ENCODE results near the gene FUT8. TPM values are rescaled to one million over a fixed set of nuclear protein-coding genes. Genes with fewer than 3 reads are reported as not detected.

FUT8 gene
- total and polyA plus RNA-seq, 4 donors = 3.4 to 32.3 (median 14.6) TPM

DNA sequence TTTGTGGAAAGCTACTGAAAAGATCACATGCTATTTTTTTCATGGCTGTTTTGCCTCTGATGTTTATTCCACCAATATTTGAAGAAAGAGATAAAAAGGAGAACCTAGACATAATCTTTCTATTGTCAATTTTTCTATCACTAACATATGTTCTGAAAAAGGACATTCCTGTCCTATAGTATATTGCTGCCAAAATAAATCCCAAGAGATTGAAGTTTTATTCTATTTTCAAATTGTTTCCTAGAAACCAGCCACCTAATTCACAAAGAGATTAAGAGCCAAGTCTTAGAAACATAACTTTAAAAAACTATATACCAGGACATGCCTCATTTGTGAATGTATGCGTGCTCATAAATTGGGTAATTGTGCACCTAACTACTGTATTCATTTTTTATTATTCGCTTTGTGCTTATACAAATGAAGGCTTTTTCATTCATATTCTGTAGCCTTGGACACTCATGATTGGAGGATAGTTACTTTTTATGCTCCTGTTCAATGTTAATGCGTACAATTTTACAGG is 200.7 kb downstream of the FUT8 start:
- H3K36me3 ChIP-seq (ENCODE audit: control insufficient read depth in 1 of 2, insufficient read depth in 2 of 2, low read length in 1 of 2) = no peaks in the 10 kb centered on the region
- no peaks in the 10 kb centered on the region for H3K4me1 ChIP-seq (ENCODE audit: control insufficient read depth in 1 of 2, insufficient read depth in 2 of 2, low read length in 2 of 2)
- H3K27ac ChIP-seq (ENCODE audit: low read depth in 1 of 2, low read length in 2 of 2) = no peak overlapping the region
- intact Hi-C loops (cut with DNase I) = no loop called here
- no peak for ATAC-seq (ENCODE audit: low FRiP score)
- 77 to 81% methylated on average over 3 of the region's 3 CpGs for WGBS, 2 donors
- no peaks in the 10 kb centered on the region for H3K9me3 ChIP-seq (ENCODE audit: control insufficient read depth, low read length)
- H3K27me3 ChIP-seq (ENCODE audit: control insufficient read depth in 1 of 2, insufficient read depth in 2 of 2, low read length in 1 of 2) = no peaks in the 10 kb centered on the region
- DNase-seq = no peak
- no peak overlapping the region for H3K4me3 ChIP-seq (ENCODE audit: low read length in 2 of 2)

GRCh38 chr14:65618996-65619395 is 206.5 kb downstream of the FUT8 start:
- intact Hi-C loops (cut with DNase I) = no loop called here
- WGBS, 2 donors = 89 to 92% methylated on average over 3 of the region's 3 CpGs
- H3K9me3 ChIP-seq (ENCODE audit: control insufficient read depth, low read length) = no peaks in the 10 kb centered on the region
- DNase-seq (no peak), ATAC-seq (ENCODE audit: low FRiP score) (no peak)
- H3K27ac ChIP-seq (ENCODE audit: low read depth in 1 of 2, low read length in 2 of 2) = no peak overlapping the region
- no peaks in the 10 kb centered on the region for H3K4me1 ChIP-seq (ENCODE audit: control insufficient read depth in 1 of 2, insufficient read depth in 2 of 2, low read length in 2 of 2)
- H3K36me3 ChIP-seq (ENCODE audit: control insufficient read depth in 1 of 2, insufficient read depth in 2 of 2, low read length in 1 of 2) = no peaks in the 10 kb centered on the region
- H3K4me3 ChIP-seq (ENCODE audit: low read length in 2 of 2) = no peak overlapping the region
- H3K27me3 ChIP-seq (ENCODE audit: control insufficient read depth in 1 of 2, insufficient read depth in 2 of 2, low read length in 1 of 2) = no peaks in the 10 kb centered on the region

- H3K9me3 ChIP-seq (ENCODE audit: control insufficient read depth, low read length) = no peaks in the 10 kb centered on the region
- H3K4me1 ChIP-seq (ENCODE audit: control insufficient read depth in 1 of 2, insufficient read depth in 2 of 2, low read length in 2 of 2) = no peaks in the 10 kb centered on the region
- H3K36me3 ChIP-seq (ENCODE audit: control insufficient read depth in 1 of 2, insufficient read depth in 2 of 2, low read length in 1 of 2) = no peaks in the 10 kb centered on the region
- no peak overlapping the region for H3K4me3 ChIP-seq (ENCODE audit: low read length in 2 of 2)
- ATAC-seq (ENCODE audit: low FRiP score) (no peak), DNase-seq (no peak)
- intact Hi-C loops (cut with DNase I) = no loop called here
- no peak overlapping the region for H3K27ac ChIP-seq (ENCODE audit: low read depth in 1 of 2, low read length in 2 of 2)
- H3K27me3 ChIP-seq (ENCODE audit: control insufficient read depth in 1 of 2, insufficient read depth in 2 of 2, low read length in 1 of 2) = no peaks in the 10 kb centered on the region
Measured at GRCh38 chr14:65620195-65620594, 207.7 kb downstream of the FUT8 start.

GRCh38 chr14:65622703-65623102 is 210.2 kb downstream of the FUT8 start:
- ATAC-seq (ENCODE audit: low FRiP score) (no peak), DNase-seq (no peak)
- Histone ChIP-seq H3K36me3 (ENCODE audit: control insufficient read depth in 1 of 2, insufficient read depth in 2 of 2, low read length in 1 of 2) (no peaks in the 10 kb centered on the region), H3K27me3 (ENCODE audit: control insufficient read depth in 1 of 2, insufficient read depth in 2 of 2, low read length in 1 of 2) (no peaks in the 10 kb centered on the region), H3K9me3 (ENCODE audit: control insufficient read depth, low read length) (no peaks in the 10 kb centered on the region), H3K4me3 (ENCODE audit: low read length in 2 of 2) (no peak overlapping the region), H3K4me1 (ENCODE audit: control insufficient read depth in 1 of 2, insufficient read depth in 2 of 2, low read length in 2 of 2) (no peaks in the 10 kb centered on the region), H3K27ac (ENCODE audit: low read depth in 1 of 2, low read length in 2 of 2) (no peak overlapping the region)
- intact Hi-C loops (cut with DNase I) = no loop called here
- 80 to 88% methylated on average over 5 of the region's 5 CpGs for WGBS, 2 donors

DNA sequence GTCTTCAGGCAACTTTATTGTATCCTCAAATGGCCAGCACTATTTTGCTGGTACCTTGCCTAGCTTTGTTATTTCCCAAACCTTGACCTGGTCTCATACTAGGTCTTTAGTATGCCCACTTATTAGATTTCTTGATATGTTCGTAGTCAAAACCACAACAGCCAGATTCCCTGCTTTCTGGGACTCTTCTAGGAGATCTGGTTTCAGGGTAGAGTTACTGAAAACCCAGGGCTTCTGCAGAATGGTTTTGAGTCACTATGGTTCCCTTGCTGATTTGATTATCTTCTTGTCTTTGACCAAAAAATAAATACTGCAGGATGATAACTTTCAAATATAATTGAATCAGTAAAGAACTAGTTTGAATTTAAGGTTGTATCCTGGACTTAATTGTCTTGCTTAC is 211.2 kb downstream of the FUT8 start:
- 89 to 94% methylated on average over 1 of the region's 1 CpG for WGBS, 2 donors

GRCh38 chr14:65627315-65627714 is 214.8 kb downstream of the FUT8 start:
- WGBS, 2 donors = 91 to 95% methylated on average over 4 of the region's 4 CpGs
- Histone ChIP-seq H3K4me1 (ENCODE audit: control insufficient read depth in 1 of 2, insufficient read depth in 2 of 2, low read length in 2 of 2) (no peaks in the 10 kb centered on the region), H3K27me3 (ENCODE audit: control insufficient read depth in 1 of 2, insufficient read depth in 2 of 2, low read length in 1 of 2) (no peaks in the 10 kb centered on the region), H3K9me3 (ENCODE audit: control insufficient read depth, low read length) (no peaks in the 10 kb centered on the region), H3K4me3 (ENCODE audit: low read length in 2 of 2) (no peak overlapping the region), H3K36me3 (ENCODE audit: control insufficient read depth in 1 of 2, insufficient read depth in 2 of 2, low read length in 1 of 2) (peaks cover 0 to 2% of the 10 kb centered on the region in 2 donors), H3K27ac (ENCODE audit: low read depth in 1 of 2, low read length in 2 of 2) (no peak overlapping the region)
- no peak for ATAC-seq (ENCODE audit: low FRiP score)
- no peak for DNase-seq
- intact Hi-C loops (cut with DNase I) = no loop called here

More for the DNA sequence above, 211.2 kb downstream of the FUT8 start:
- H3K4me1 ChIP-seq (ENCODE audit: control insufficient read depth in 1 of 2, insufficient read depth in 2 of 2, low read length in 2 of 2) = no peaks in the 10 kb centered on the region
- no peaks in the 10 kb centered on the region for H3K9me3 ChIP-seq (ENCODE audit: control insufficient read depth, low read length)
- DNase-seq (no peak), ATAC-seq (ENCODE audit: low FRiP score) (no peak)
- no peaks in the 10 kb centered on the region for H3K27me3 ChIP-seq (ENCODE audit: control insufficient read depth in 1 of 2, insufficient read depth in 2 of 2, low read length in 1 of 2)
- no peaks in the 10 kb centered on the region for H3K36me3 ChIP-seq (ENCODE audit: control insufficient read depth in 1 of 2, insufficient read depth in 2 of 2, low read length in 1 of 2)
- H3K4me3 ChIP-seq (ENCODE audit: low read length in 2 of 2) = no peak overlapping the region
- intact Hi-C loops (cut with DNase I) = no loop called here
- no peak overlapping the region for H3K27ac ChIP-seq (ENCODE audit: low read depth in 1 of 2, low read length in 2 of 2)

GRCh38 chr14:65628664-65629063 is 216.1 kb downstream of the FUT8 start:
- Histone ChIP-seq H3K27me3 (ENCODE audit: control insufficient read depth in 1 of 2, insufficient read depth in 2 of 2, low read length in 1 of 2) (no peaks in the 10 kb centered on the region), H3K9me3 (ENCODE audit: control insufficient read depth, low read length) (no peaks in the 10 kb centered on the region), H3K36me3 (ENCODE audit: control insufficient read depth in 1 of 2, insufficient read depth in 2 of 2, low read length in 1 of 2) (peaks cover 0 to 2% of the 10 kb centered on the region in 2 donors), H3K4me3 (ENCODE audit: low read length in 2 of 2) (no peak overlapping the region), H3K27ac (ENCODE audit: low read depth in 1 of 2, low read length in 2 of 2) (no peak overlapping the region), H3K4me1 (ENCODE audit: control insufficient read depth in 1 of 2, insufficient read depth in 2 of 2, low read length in 2 of 2) (no peaks in the 10 kb centered on the region)
- WGBS, 2 donors = 87 to 94% methylated on average over 1 of the region's 1 CpG
- intact Hi-C loops (cut with DNase I) = no loop called here
- ATAC-seq (ENCODE audit: low FRiP score) = no peak
- DNase-seq = no peak

GRCh38 chr14:65631040-65631439 is 218.5 kb downstream of the FUT8 start:
- Histone ChIP-seq H3K27me3 (ENCODE audit: control insufficient read depth in 1 of 2, insufficient read depth in 2 of 2, low read length in 1 of 2) (no peaks in the 10 kb centered on the region), H3K27ac (ENCODE audit: low read depth in 1 of 2, low read length in 2 of 2) (no peak overlapping the region), H3K4me3 (ENCODE audit: low read length in 2 of 2) (no peak overlapping the region), H3K4me1 (ENCODE audit: control insufficient read depth in 1 of 2, insufficient read depth in 2 of 2, low read length in 2 of 2) (no peaks in the 10 kb centered on the region), H3K36me3 (ENCODE audit: control insufficient read depth in 1 of 2, insufficient read depth in 2 of 2, low read length in 1 of 2) (peaks cover 0 to 2% of the 10 kb centered on the region in 2 donors), H3K9me3 (ENCODE audit: control insufficient read depth, low read length) (no peaks in the 10 kb centered on the region)
- ATAC-seq (ENCODE audit: low FRiP score) (no peak), DNase-seq (no peak)
- intact Hi-C loops (cut with DNase I) = no loop called here
- WGBS, 2 donors = 75 to 96% methylated on average over 1 of the region's 1 CpG

DNA sequence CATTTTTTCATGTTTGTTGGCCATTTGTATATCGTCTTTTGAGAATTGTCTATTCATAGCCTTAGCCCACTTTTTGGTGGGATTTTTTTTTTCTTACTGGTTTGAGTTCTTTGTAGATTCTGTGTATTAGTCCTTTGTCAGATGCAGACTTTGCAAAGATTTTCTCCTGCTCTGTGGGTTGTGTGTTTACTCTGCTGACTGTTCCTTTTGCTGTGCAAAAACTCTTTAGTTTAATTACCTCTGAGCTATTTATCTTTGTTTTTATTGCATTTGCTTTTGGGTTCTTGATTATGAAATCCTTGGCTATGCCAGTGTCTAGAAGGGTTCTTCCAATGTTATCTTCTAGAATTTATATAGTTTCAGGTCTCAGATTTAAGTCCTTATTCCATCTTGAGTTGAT is 220.0 kb downstream of the FUT8 start:
- H3K36me3 ChIP-seq (ENCODE audit: control insufficient read depth in 1 of 2, insufficient read depth in 2 of 2, low read length in 1 of 2) = peaks cover 0 to 2% of the 10 kb centered on the region in 2 donors
- ATAC-seq (ENCODE audit: low FRiP score) = no peak
- intact Hi-C loops (cut with DNase I) = no loop called here

More for the DNA sequence above, 220.0 kb downstream of the FUT8 start:
- no peak for DNase-seq
- Histone ChIP-seq H3K4me1 (ENCODE audit: control insufficient read depth in 1 of 2, insufficient read depth in 2 of 2, low read length in 2 of 2) (no peaks in the 10 kb centered on the region), H3K27ac (ENCODE audit: low read depth in 1 of 2, low read length in 2 of 2) (no peak overlapping the region), H3K4me3 (ENCODE audit: low read length in 2 of 2) (no peak overlapping the region), H3K27me3 (ENCODE audit: control insufficient read depth in 1 of 2, insufficient read depth in 2 of 2, low read length in 1 of 2) (no peaks in the 10 kb centered on the region), H3K9me3 (ENCODE audit: control insufficient read depth, low read length) (no peaks in the 10 kb centered on the region)
- WGBS, 2 donors = 96 to 100% methylated on average over 1 of the region's 1 CpG

Data from aorta (tissue), 5 donors.